EL (cell line): ENCODE measurements around the gene CRYL1.
"Not testable (repeated sequence)": the region's sequence is repeated elsewhere in the genome, so short reads cannot be mapped to it uniquely, and the experiment has no call there.

ENCODE experiments used
- DNase-seq: peaks from one replicate; pipeline ENCODE4 v3.0.0-alpha.2; 2016

Gene CRYL1

GRCh38 chr13:20446900-20447299 lies 78.8 kb downstream of the CRYL1 start:
- DNase-seq, result no peak

DNA sequence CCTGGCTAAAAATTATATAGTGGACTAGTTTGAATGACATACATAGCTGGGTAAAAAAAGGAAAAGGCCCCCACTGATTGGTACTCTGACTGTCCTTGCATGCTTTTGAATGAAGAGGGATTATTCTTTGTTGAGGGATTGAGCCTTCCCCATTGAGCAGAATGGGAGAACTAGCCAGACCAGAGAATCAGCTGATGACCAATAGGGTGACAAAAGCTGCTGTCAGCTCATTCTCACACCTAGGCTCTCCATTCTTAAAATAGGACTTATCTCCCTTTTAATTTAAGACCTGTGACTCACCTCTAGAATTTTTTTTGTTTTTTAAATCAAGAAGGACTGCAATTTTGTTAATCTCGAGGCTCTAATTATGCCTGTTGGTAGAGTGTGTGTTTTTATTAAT lies 79.3 kb downstream of the CRYL1 start:
- DNase-seq, result no peak

GRCh38 chr13:20442798-20443381 lies 82.8 kb downstream of the CRYL1 start:
- DNase-seq, result no peak

GRCh38 chr13:20442375-20442774 lies 83.3 kb downstream of the CRYL1 start:
- DNase-seq, result no peak

GRCh38 chr13:20441879-20442278 lies 83.8 kb downstream of the CRYL1 start:
- no peak for DNase-seq

DNA sequence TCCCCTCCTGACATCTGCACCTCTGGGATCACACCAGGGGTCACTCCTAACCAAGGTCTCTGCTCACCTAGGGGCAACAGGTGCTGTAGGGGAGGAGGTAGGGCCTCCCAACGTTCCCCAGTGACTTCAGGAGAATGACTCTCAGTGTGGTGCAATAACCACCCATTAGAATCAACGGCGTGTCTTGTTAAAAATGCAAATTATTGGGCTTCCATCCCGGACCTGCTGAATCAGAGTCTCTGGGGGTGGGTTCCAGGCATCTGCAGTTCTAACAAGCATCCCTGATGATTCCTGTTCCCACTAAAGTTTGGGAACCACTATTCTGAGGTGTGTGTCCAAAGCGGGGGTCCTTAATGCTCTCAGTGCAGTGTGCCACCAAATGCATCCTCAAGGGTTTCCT lies 84.6 kb downstream of the CRYL1 start:
- DNase-seq, result no peak

- DNase-seq, result no peak
Observed at GRCh38 chr13:20439261-20439660, 86.4 kb downstream of the CRYL1 start.

DNA sequence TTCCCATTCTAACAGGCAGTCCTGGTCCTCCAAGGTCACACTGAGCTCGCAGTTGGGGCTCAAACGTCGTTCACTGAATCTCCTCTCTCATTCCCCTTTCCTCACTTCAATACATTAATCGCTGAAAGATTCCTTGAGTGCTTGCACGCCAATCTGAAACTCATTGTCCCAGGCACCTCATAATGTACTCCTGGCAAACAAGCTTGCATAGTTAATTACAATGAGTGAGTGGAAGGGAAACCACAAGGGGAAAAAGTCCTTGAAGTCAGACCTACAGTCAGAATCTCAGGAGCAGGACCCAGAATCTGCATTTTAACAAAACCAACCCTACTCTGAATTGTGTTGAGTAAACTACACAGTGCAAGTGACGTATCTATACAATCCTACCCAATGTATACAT lies 86.9 kb downstream of the CRYL1 start:
- DNase-seq, result no peak

DNA sequence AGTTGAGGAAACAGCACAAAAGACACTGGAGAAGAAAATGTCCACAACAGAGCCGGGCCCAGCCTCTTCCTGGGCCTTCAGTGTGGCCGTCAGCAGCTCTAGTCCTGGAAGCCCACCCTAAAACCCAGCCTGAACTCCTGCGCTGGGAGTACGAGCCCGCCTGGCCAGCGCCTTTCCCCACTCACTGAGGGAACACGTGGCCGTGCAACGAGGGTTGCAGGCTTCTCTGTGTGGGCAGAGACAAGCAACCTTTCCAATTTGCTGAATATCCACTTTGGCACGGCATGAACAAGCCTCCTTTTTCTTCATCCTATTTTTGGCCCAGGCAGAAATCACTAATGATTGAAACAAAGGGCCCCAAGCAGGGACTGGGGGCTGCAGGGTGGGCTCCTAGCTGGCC lies 89.2 kb downstream of the CRYL1 start:
- DNase-seq, result no peak

DNA sequence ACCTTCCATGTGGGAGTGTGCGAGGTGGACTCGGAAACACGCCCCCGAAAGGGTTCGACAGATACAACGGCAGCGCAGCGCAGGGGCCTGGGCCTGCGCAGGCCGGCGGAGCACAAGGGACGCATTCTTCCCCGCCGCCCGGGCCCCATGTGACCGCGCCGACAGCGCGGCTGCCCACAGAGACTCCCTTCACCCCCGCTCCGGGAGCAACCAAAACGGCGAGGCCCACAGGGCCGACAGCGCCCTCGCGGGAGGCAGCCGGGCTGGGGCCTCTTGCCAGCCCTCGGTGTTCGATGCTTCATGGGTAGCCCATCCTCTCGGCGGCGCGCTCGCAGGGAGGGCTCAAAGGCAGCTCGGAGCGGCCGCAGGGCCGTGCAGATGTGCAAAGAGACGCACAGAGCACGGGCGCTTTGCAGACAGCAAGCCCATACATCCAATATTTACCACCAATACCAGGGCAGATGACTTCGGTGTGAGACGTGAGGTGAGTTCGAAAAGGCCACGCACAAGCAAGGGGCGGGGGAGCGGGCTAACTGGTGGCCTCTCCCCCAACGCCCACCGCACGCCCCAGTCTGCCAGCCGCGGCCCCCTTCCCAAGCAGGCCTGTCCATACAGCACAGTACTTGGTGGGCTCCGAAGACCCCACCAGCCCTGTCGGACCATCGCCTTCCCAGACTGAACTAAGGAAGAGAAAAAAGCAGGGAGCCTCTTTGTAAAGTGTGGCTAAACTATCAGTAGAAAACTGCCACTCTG lies 89.9 kb downstream of the CRYL1 start:
- DNase-seq, result no peak

DNA sequence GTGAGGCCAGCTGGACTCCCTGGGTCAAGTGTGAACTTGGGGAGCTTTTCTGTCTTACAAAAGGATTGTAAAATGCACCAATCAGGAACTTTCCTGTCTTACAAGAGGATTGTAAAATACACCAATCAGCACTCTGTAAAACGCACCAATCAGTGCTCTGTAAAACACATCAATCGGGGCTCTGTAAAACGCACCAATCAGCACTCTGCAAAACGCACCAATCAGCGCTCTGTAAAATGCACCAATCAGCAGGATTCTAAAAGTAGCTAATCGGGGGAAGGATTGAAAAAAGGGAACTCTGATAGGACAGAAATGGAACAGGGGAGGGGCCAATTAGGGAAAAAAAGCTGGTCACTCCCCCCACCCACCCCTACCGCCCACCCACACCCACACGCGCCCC lies 91.4 kb downstream of the CRYL1 start:
- DNase-seq, result not testable (repeated sequence)

- DNase-seq, result no peak
Observed at GRCh38 chr13:20431687-20432384, 93.8 kb downstream of the CRYL1 start.

DNA sequence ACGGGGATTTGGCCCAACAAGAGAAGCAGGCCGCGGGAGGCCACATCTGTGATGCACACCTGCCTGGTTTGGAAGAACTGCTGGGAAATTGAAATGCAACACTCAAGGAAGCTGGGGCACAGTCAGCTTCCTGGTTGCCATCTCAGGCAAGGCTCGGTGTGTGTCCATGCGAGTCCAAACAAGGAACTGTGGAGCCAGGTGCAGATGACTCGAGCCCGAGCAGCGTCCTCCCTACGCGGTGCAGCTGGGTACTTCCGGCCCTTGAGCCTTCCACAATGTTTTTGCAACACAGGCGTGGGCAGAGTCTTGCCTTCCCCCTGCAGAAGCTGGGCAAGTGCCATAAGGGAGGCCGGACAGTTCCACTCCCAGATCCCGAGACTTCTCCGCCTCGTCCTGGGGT lies 94.6 kb downstream of the CRYL1 start:
- no peak for DNase-seq

DNA sequence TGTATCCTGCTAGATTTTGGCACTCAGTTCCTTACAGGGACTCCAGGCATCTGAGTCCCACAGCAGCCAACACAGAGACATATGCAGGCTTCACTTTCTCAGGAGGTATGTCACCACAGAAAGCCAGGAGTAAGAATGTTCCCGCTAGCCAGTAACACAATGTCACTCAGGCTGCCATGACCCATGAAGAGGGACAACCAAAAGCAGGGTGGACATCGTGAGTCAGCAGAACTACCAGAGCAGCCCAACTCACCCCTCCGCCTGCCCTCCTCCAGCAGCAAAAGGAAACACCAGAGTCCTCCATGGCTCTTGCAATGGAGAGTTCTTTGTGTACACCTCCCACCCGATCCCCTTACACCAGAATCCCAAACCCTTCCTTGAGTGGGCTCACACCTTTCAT lies 95.4 kb downstream of the CRYL1 start:
- no peak for DNase-seq

- DNase-seq, result no peak
Observed at GRCh38 chr13:20429682-20430081, 96.0 kb downstream of the CRYL1 start.

- no peak for DNase-seq
Observed at GRCh38 chr13:20428666-20429644, 96.7 kb downstream of the CRYL1 start.

GRCh38 chr13:20426766-20427448 lies 98.8 kb downstream of the CRYL1 start:
- no peak for DNase-seq

DNA sequence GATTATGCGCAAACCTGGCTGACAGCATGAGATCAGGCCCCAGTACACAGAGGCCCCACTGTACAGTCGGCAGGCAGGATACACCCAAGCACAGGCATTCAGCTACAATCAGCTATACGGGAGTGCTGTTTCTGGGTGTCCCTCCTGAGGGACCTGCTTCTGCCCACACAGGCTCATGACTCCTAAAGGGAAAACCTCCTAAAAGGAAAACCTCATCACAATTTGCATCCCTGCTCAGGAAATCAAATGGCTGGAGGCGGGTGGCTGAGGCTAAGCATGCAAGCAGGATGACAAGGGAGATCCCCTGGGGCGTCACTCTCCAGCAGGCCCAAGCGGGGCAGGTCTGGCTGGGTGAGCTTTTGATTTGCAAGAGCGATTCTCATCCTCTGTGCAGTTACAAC lies 99.8 kb downstream of the CRYL1 start:
- DNase-seq, result no peak

DNA sequence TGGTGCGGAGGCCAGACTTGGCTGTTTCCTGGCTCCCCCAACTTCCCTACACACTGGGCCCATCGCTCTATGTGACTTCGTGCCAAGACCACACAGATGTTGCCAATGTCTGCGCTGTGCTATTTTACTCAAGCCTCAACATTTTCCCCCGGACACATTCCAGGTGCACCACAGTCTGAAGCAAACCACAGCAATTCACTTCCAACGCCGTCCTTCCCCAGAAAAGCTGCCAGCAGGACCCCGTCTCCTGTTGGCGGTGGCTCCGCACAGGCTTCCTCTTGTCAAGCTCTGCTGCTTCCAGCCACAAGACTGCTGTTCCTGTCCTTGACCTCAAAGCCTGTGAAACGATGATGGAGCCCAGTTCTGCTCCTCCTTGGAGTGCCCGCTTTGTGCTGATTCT lies 100.7 kb downstream of the CRYL1 start:
- DNase-seq, result no peak

DNA sequence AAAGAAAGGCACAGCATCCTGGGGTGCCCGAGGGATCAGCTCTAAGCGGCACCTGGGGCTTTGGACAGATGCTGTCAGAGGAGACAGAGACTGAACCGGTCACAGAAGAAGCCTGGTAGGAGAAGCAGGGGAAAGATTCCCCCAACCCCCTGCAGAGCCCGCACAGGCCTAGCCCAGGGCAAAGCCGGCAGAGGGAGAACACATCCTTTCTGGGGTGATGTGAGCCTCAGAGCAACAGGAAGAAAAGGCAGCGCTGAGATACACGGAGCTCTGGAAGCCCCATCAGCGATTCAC lies 101.2 kb downstream of the CRYL1 start:
- no peak for DNase-seq

DNA sequence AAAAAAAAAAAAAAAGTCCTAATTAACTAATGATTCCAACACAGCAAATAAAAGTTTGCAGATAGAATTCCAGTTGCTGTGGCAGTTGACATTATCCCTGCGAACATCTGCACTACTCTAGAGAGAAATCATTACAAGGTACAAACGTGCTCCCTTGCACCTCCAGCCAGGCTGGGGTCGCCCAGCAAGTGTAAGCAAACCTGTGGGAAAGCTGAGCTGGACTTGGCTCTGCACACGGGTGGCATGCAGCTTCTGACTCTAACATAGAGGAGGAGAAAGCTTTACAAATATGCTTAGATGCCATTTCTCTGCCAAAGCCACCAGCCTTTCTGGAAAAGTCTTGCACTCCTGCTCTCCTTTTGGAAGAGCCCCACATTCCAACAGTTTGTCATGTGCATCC lies 103.3 kb downstream of the CRYL1 start:
- no peak for DNase-seq

DNA sequence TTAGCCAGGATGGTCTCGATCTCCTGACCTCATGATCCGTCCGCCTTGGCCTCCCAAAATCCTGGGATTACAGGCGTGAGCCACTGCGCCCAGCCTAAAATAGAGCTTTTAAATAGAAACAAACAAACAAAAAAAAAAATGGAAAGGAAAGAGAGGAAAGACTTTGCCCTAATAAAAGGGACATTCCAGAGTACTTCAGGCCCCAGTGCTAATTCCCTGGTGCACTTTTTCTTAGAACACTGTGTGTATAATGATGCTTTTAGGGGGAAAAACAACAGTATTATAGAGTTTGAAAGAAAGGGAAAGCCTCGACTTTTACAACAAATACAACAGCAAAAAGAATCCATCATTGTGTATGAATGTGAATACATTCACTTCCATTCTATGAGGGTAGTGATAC lies 104.7 kb downstream of the CRYL1 start:
- DNase-seq, result no peak

DNA sequence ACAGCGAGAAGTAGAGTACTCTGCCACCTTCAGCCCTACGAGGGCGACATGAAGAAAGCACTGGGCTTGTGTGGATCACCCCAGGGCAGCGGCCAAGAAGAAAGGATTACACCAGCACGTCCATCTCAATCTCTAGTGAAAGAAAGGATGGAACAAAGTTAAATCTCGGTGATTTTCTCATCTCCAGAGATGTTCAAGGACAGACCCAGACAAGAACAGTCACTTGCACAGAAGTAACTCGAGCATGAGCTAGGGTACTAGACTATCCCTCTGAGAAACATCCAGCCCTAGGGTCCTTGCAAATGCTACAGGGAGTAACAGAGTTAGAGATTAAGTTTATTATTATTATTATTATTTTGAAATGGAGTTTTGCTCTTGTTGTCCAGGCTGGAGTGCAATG lies 106.7 kb downstream of the CRYL1 start:
- DNase-seq, result no peak
